Measurements from ENCODE around the gene NRCAM. TPM values are rescaled to one million over a fixed set of nuclear protein-coding genes. Genes with fewer than 3 reads are reported as not detected.

The NRCAM gene
- total and polyA plus RNA-seq, 5 donors from 2014 or later = 0.27 TPM; not detected in 4

GRCh38 chr7:108211382-108212201 lies 244.6 kb downstream of the NRCAM start:
- no peak overlapping the region for H3K4me3 ChIP-seq (ENCODE audit: low read depth, low read length)
- H3K27me3 ChIP-seq (ENCODE audit: control insufficient read depth, insufficient read depth, low read length) = no peaks in the 10 kb centered on the region
- peaks cover 0 to 2% (median 0%) of the 10 kb centered on the region in 7 donors for H3K9me3 Mint-ChIP-seq
- no peaks in the 10 kb centered on the region for H3K36me3 ChIP-seq (ENCODE audit: control insufficient read depth, insufficient read depth, low read length)
- peaks cover 14% of the 10 kb centered on the region for H3K27me3 Mint-ChIP-seq
- no peaks in the 10 kb centered on the region for H3K4me1 Mint-ChIP-seq
- no peaks in the 10 kb centered on the region for H3K36me3 Mint-ChIP-seq
- no peaks in the 10 kb centered on the region for H3K9me3 ChIP-seq (ENCODE audit: control insufficient read depth in 2 of 2, low read length in 2 of 2)
- no peak overlapping the region for H3K4me3 Mint-ChIP-seq
- ATAC-seq (ENCODE audit: low read depth in 2 of 2) = no peak
- no peak for DNase-seq
- no peak overlapping the region for H3K27ac Mint-ChIP-seq
- no peaks in the 10 kb centered on the region for H3K4me1 ChIP-seq (ENCODE audit: control insufficient read depth, insufficient read depth, low read length, poor library complexity, severe bottlenecking)
- H3K27ac ChIP-seq (ENCODE audit: insufficient read depth, low read length, poor library complexity, severe bottlenecking) = no peak overlapping the region

GRCh38 chr7:108210796-108211195 lies 245.4 kb downstream of the NRCAM start:
- H3K36me3 Mint-ChIP-seq = no peaks in the 10 kb centered on the region
- H3K4me1 Mint-ChIP-seq = no peaks in the 10 kb centered on the region
- Histone ChIP-seq H3K27ac (ENCODE audit: insufficient read depth, low read length, poor library complexity, severe bottlenecking) (no peak overlapping the region), H3K36me3 (ENCODE audit: control insufficient read depth, insufficient read depth, low read length) (no peaks in the 10 kb centered on the region), H3K4me3 (ENCODE audit: low read depth, low read length) (no peak overlapping the region), H3K27me3 (ENCODE audit: control insufficient read depth, insufficient read depth, low read length) (no peaks in the 10 kb centered on the region), H3K4me1 (ENCODE audit: control insufficient read depth, insufficient read depth, low read length, poor library complexity, severe bottlenecking) (no peaks in the 10 kb centered on the region), H3K9me3 (ENCODE audit: control insufficient read depth in 2 of 2, low read length in 2 of 2) (no peaks in the 10 kb centered on the region)
- no peak for DNase-seq
- H3K9me3 Mint-ChIP-seq = peaks cover 0 to 2% (median 0%) of the 10 kb centered on the region in 7 donors
- no peak overlapping the region for H3K4me3 Mint-ChIP-seq
- no peak overlapping the region for H3K27ac Mint-ChIP-seq
- no peak for ATAC-seq (ENCODE audit: low read depth in 2 of 2)
- peaks cover 14% of the 10 kb centered on the region for H3K27me3 Mint-ChIP-seq

- no peak overlapping the region for H3K4me3 Mint-ChIP-seq
- H3K9me3 ChIP-seq (ENCODE audit: control insufficient read depth in 2 of 2, low read length in 2 of 2) = no peaks in the 10 kb centered on the region
- no peak overlapping the region for H3K27ac ChIP-seq (ENCODE audit: insufficient read depth, low read length, poor library complexity, severe bottlenecking)
- H3K9me3 Mint-ChIP-seq = no peaks in the 10 kb centered on the region
- H3K4me1 Mint-ChIP-seq = no peaks in the 10 kb centered on the region
- no peaks in the 10 kb centered on the region for H3K36me3 ChIP-seq (ENCODE audit: control insufficient read depth, insufficient read depth, low read length)
- H3K4me1 ChIP-seq (ENCODE audit: control insufficient read depth, insufficient read depth, low read length, poor library complexity, severe bottlenecking) = no peaks in the 10 kb centered on the region
- H3K36me3 Mint-ChIP-seq = no peaks in the 10 kb centered on the region
- ATAC-seq (ENCODE audit: low read depth in 2 of 2) (no peak), DNase-seq (no peak)
- no peaks in the 10 kb centered on the region for H3K27me3 ChIP-seq (ENCODE audit: control insufficient read depth, insufficient read depth, low read length)
- peaks cover 5% of the 10 kb centered on the region for H3K27me3 Mint-ChIP-seq
- no peak overlapping the region for H3K4me3 ChIP-seq (ENCODE audit: low read depth, low read length)
- no peak overlapping the region for H3K27ac Mint-ChIP-seq
These were observed 250.9 kb downstream of the NRCAM start for GRCh38 chr7:108205311-108205710.

- Mint-ChIP-seq H3K27me3 (peaks cover 5% of the 10 kb centered on the region), H3K4me3 (no peak overlapping the region), H3K36me3 (no peaks in the 10 kb centered on the region), H3K27ac (no peak overlapping the region), H3K9me3 (no peaks in the 10 kb centered on the region), H3K4me1 (no peaks in the 10 kb centered on the region)
- DNase-seq (no peak), ATAC-seq (ENCODE audit: low read depth in 2 of 2) (no peak)
- Histone ChIP-seq H3K27ac (ENCODE audit: insufficient read depth, low read length, poor library complexity, severe bottlenecking) (no peak overlapping the region), H3K9me3 (ENCODE audit: control insufficient read depth in 2 of 2, low read length in 2 of 2) (no peaks in the 10 kb centered on the region), H3K4me3 (ENCODE audit: low read depth, low read length) (no peak overlapping the region), H3K27me3 (ENCODE audit: control insufficient read depth, insufficient read depth, low read length) (no peaks in the 10 kb centered on the region), H3K36me3 (ENCODE audit: control insufficient read depth, insufficient read depth, low read length) (no peaks in the 10 kb centered on the region), H3K4me1 (ENCODE audit: control insufficient read depth, insufficient read depth, low read length, poor library complexity, severe bottlenecking) (no peaks in the 10 kb centered on the region)
These were observed 251.9 kb downstream of the NRCAM start for GRCh38 chr7:108204281-108204796.

DNA sequence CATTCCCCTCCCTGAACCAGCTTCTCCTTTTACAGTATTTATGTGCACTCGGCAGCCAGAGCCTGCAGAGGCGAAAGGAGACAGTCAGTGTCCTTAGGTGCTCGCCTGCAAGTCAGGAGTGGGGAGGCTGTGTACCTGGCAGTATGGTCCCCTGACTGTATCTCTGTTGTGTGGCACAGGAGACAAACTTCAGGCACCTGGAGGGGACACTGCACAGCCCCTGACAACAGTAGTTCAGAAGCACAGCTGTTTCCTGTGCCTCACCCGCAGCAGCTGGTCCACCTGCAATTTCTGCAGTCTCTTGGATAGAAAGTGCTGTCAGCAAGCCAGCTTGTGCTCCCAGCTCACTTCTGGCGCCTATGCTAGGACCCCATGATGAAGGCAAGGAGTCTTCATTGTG lies 252.7 kb downstream of the NRCAM start:
- no peaks in the 10 kb centered on the region for H3K9me3 ChIP-seq (ENCODE audit: control insufficient read depth in 2 of 2, low read length in 2 of 2)
- no peaks in the 10 kb centered on the region for H3K9me3 Mint-ChIP-seq
- H3K4me3 ChIP-seq (ENCODE audit: low read depth, low read length) = no peak overlapping the region
- no peaks in the 10 kb centered on the region for H3K4me1 ChIP-seq (ENCODE audit: control insufficient read depth, insufficient read depth, low read length, poor library complexity, severe bottlenecking)
- no peaks in the 10 kb centered on the region for H3K36me3 ChIP-seq (ENCODE audit: control insufficient read depth, insufficient read depth, low read length)
- ATAC-seq (ENCODE audit: low read depth in 2 of 2) = no peak
- H3K36me3 Mint-ChIP-seq = no peaks in the 10 kb centered on the region
- no peak overlapping the region for H3K4me3 Mint-ChIP-seq
- no peaks in the 10 kb centered on the region for H3K4me1 Mint-ChIP-seq
- no peak overlapping the region for H3K27ac Mint-ChIP-seq
- no peaks in the 10 kb centered on the region for H3K27me3 ChIP-seq (ENCODE audit: control insufficient read depth, insufficient read depth, low read length)
- no peak for DNase-seq
- no peak overlapping the region for H3K27ac ChIP-seq (ENCODE audit: insufficient read depth, low read length, poor library complexity, severe bottlenecking)
- H3K27me3 Mint-ChIP-seq = peaks cover under 1% of the 10 kb centered on the region

DNA sequence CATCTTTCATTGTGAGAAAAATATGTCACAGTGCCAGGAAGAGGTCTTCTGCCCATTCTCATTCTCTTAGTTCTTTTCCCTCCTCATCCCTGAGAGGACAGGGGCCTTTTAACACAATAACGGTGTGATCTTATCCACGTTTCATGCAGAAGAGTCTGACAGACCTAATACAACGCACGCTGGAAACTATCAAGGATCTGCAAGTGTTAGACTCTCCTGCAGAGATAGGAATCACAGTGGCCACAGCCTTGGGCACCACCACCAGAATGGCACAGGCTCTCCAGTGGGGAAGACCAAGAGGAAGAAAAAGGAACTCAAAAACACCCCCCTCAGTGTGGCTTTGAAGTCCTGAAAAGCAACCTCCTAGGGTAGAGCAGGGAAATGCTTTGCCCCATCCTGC lies 253.5 kb downstream of the NRCAM start:
- no peaks in the 10 kb centered on the region for H3K4me1 ChIP-seq (ENCODE audit: control insufficient read depth, insufficient read depth, low read length, poor library complexity, severe bottlenecking)
- no peaks in the 10 kb centered on the region for H3K9me3 ChIP-seq (ENCODE audit: control insufficient read depth in 2 of 2, low read length in 2 of 2)
- no peak overlapping the region for H3K4me3 ChIP-seq (ENCODE audit: low read depth, low read length)
- no peaks in the 10 kb centered on the region for H3K9me3 Mint-ChIP-seq
- H3K27me3 Mint-ChIP-seq = no peaks in the 10 kb centered on the region
- ATAC-seq (ENCODE audit: low read depth in 2 of 2) = no peak
- no peaks in the 10 kb centered on the region for H3K36me3 ChIP-seq (ENCODE audit: control insufficient read depth, insufficient read depth, low read length)
- H3K4me1 Mint-ChIP-seq = no peaks in the 10 kb centered on the region
- H3K4me3 Mint-ChIP-seq = no peak overlapping the region
- H3K27ac ChIP-seq (ENCODE audit: insufficient read depth, low read length, poor library complexity, severe bottlenecking) = no peak overlapping the region
- H3K27me3 ChIP-seq (ENCODE audit: control insufficient read depth, insufficient read depth, low read length) = no peaks in the 10 kb centered on the region
- no peak for DNase-seq
- H3K27ac Mint-ChIP-seq = no peak overlapping the region
- no peaks in the 10 kb centered on the region for H3K36me3 Mint-ChIP-seq

GRCh38 chr7:108201766-108202165 lies 254.5 kb downstream of the NRCAM start:
- no peaks in the 10 kb centered on the region for H3K36me3 Mint-ChIP-seq
- Histone ChIP-seq H3K4me1 (ENCODE audit: control insufficient read depth, insufficient read depth, low read length, poor library complexity, severe bottlenecking) (no peaks in the 10 kb centered on the region), H3K27me3 (ENCODE audit: control insufficient read depth, insufficient read depth, low read length) (no peaks in the 10 kb centered on the region), H3K27ac (ENCODE audit: insufficient read depth, low read length, poor library complexity, severe bottlenecking) (no peak overlapping the region), H3K36me3 (ENCODE audit: control insufficient read depth, insufficient read depth, low read length) (no peaks in the 10 kb centered on the region), H3K4me3 (ENCODE audit: low read depth, low read length) (no peak overlapping the region), H3K9me3 (ENCODE audit: control insufficient read depth in 2 of 2, low read length in 2 of 2) (no peaks in the 10 kb centered on the region)
- no peak overlapping the region for H3K27ac Mint-ChIP-seq
- no peak overlapping the region for H3K4me3 Mint-ChIP-seq
- no peak for ATAC-seq (ENCODE audit: low read depth in 2 of 2)
- no peaks in the 10 kb centered on the region for H3K4me1 Mint-ChIP-seq
- H3K9me3 Mint-ChIP-seq = no peaks in the 10 kb centered on the region
- H3K27me3 Mint-ChIP-seq = no peaks in the 10 kb centered on the region
- DNase-seq = no peak

GRCh38 chr7:108200326-108200725 lies 255.9 kb downstream of the NRCAM start:
- Histone ChIP-seq H3K36me3 (ENCODE audit: control insufficient read depth, insufficient read depth, low read length) (no peaks in the 10 kb centered on the region), H3K27ac (ENCODE audit: insufficient read depth, low read length, poor library complexity, severe bottlenecking) (no peak overlapping the region), H3K9me3 (ENCODE audit: control insufficient read depth in 2 of 2, low read length in 2 of 2) (no peaks in the 10 kb centered on the region), H3K4me1 (ENCODE audit: control insufficient read depth, insufficient read depth, low read length, poor library complexity, severe bottlenecking) (no peaks in the 10 kb centered on the region), H3K4me3 (ENCODE audit: low read depth, low read length) (no peak overlapping the region), H3K27me3 (ENCODE audit: control insufficient read depth, insufficient read depth, low read length) (no peaks in the 10 kb centered on the region)
- Mint-ChIP-seq H3K4me1 (no peaks in the 10 kb centered on the region), H3K9me3 (peaks cover 0 to 1% (median 0%) of the 10 kb centered on the region in 7 donors), H3K27me3 (peaks cover 5% of the 10 kb centered on the region), H3K36me3 (no peaks in the 10 kb centered on the region), H3K4me3 (no peak overlapping the region), H3K27ac (no peak overlapping the region)
- ATAC-seq (ENCODE audit: low read depth in 2 of 2) = no peak
- no peak for DNase-seq
